K562 (cell line): ENCODE measurements around the gene ITGA6. TPM values are rescaled to one million over a fixed set of nuclear protein-coding genes. Genes with fewer than 3 reads are reported as not detected.

Experiments used
- HMG20B ChIP-seq: fragments of 250-450 bp; sonication (Bioruptor Pico); IDR thresholded peaks from 2 replicates; pipeline ENCODE4 v1.5.0; 2021; ENCODE audit warnings: mild to moderate bottlenecking
- ZNF146 ChIP-seq: IDR thresholded peaks from one replicate; pipeline ENCODE4 v1.6.1; 2018; ENCODE audit warnings: missing compliant biosample characterization; ENCODE audit not compliant: unreplicated experiment
- polyA plus RNA-seq, 8 experiments: library from polyadenylated mRNA; depleted of rRNA in 4 of 8; stranded (reverse) in 5 of 8; unstranded in 3 of 8; fragments of >200 nt; fragmentation: Nextera tagmentation in 2 of 8; fragmentation: Illumina TruSeq in 1 of 8; extraction: Ambion mirVana in 2 of 8; extraction: Trizol in 1 of 8; gene quantifications; 2 replicates each; pipeline versions ENCODE4 v1.2.1 to v1.2.3, GENCODE V29; 2011 to 2014; ENCODE audit warnings: inconsistent platforms in 1 of 8, missing spikeins in 1 of 8
- total RNA-seq, 7 experiments: library from RNA; depleted of rRNA in 6 of 7; stranded (reverse); fragments of >200 nt in 6 of 7; fragmentation: Illumina TruSeq in 2 of 7; extraction: Trizol in 2 of 7; gene quantifications; 2 replicates each; pipeline versions ENCODE4 v1.2.1 to v1.2.3, GENCODE V29; 2011 to 2021; ENCODE audit warnings: low replicate concordance in 1 of 7
- TF ChIP-seq, protein P1 (sequence below): sonication (generic); formaldehyde crosslinking; IDR thresholded peaks from 2 replicates; pipeline ENCODE4 v1.8.1; 2023; ENCODE audit warnings: missing genetic modification reagents, mild to moderate bottlenecking, borderline replicate concordance
- TF ChIP-seq, protein P2 (sequence below): fragments of 450-650 bp; conservative IDR thresholded peaks from 2 replicates; pipeline ENCODE4 v1.6.1; 2016; ENCODE audit warnings: missing genetic modification characterization, low read depth, mild to moderate bottlenecking, missing compliant biosample characterization, moderate library complexity
- TF ChIP-seq, protein P3 (sequence below): IDR thresholded peaks from 2 replicates; pipeline ENCODE4 v1.6.1; 2011; ENCODE audit not compliant: insufficient read length; ENCODE audit errors: extremely low read depth

ITGA6 gene
- total and polyA plus RNA-seq, 9 of the 15 experiments (the other 6 are each of a cell fraction or from before 2014, with no cell fraction given): 0.01 to 0.29 (median 0.05) TPM; not detected in 5

DNA sequence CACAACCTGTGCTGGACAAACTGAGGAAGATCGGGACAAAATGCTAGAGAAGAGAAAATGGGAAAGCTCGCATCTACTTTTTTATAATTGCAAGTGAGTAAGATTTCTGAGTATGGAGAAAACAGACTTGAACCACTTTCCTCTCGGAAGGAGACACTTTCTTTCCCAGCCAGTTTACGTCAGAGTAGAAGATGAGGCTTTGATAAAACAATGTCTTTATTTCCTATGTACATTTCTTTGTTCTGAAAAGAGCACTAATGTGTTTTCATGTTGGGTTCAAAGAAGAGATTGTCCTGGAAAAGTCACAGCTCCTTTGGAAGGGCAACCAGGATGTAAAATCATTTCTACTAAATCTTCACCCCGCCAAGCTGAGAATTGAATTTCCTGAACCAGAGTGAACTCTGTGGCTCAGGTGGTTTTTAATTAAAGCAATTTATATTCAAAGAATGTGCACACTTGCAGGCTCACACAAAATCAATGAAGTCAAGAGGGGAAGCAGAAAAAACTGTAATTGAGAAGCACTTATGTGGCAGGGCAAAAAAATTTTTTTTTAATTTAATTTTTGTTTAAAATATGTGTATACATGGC is 23.4 kb upstream of the ITGA6 start (continued):
- TF ChIP-seq, protein P1, sequence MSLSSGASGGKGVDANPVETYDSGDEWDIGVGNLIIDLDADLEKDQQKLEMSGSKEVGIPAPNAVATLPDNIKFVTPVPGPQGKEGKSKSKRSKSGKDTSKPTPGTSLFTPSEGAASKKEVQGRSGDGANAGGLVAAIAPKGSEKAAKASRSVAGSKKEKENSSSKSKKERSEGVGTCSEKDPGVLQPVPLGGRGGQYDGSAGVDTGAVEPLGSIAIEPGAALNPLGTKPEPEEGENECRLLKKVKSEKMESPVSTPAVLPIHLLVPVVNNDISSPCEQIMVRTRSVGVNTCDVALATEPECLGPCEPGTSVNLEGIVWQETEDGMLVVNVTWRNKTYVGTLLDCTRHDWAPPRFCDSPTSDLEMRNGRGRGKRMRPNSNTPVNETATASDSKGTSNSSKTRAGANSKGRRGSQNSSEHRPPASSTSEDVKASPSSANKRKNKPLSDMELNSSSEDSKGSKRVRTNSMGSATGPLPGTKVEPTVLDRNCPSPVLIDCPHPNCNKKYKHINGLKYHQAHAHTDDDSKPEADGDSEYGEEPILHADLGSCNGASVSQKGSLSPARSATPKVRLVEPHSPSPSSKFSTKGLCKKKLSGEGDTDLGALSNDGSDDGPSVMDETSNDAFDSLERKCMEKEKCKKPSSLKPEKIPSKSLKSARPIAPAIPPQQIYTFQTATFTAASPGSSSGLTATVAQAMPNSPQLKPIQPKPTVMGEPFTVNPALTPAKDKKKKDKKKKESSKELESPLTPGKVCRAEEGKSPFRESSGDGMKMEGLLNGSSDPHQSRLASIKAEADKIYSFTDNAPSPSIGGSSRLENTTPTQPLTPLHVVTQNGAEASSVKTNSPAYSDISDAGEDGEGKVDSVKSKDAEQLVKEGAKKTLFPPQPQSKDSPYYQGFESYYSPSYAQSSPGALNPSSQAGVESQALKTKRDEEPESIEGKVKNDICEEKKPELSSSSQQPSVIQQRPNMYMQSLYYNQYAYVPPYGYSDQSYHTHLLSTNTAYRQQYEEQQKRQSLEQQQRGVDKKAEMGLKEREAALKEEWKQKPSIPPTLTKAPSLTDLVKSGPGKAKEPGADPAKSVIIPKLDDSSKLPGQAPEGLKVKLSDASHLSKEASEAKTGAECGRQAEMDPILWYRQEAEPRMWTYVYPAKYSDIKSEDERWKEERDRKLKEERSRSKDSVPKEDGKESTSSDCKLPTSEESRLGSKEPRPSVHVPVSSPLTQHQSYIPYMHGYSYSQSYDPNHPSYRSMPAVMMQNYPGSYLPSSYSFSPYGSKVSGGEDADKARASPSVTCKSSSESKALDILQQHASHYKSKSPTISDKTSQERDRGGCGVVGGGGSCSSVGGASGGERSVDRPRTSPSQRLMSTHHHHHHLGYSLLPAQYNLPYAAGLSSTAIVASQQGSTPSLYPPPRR: no peak
- no peak for TF ChIP-seq HMG20B (CRISPR knock-in tag)
- no peak for TF ChIP-seq ZNF146 (CRISPR knock-in tag)
- TF ChIP-seq, protein P2, sequence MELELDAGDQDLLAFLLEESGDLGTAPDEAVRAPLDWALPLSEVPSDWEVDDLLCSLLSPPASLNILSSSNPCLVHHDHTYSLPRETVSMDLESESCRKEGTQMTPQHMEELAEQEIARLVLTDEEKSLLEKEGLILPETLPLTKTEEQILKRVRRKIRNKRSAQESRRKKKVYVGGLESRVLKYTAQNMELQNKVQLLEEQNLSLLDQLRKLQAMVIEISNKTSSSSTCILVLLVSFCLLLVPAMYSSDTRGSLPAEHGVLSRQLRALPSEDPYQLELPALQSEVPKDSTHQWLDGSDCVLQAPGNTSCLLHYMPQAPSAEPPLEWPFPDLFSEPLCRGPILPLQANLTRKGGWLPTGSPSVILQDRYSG: no peak
- TF ChIP-seq, protein P3, sequence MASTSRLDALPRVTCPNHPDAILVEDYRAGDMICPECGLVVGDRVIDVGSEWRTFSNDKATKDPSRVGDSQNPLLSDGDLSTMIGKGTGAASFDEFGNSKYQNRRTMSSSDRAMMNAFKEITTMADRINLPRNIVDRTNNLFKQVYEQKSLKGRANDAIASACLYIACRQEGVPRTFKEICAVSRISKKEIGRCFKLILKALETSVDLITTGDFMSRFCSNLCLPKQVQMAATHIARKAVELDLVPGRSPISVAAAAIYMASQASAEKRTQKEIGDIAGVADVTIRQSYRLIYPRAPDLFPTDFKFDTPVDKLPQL: no peak
- TF ChIP-seq, all 486 proteins: peak for 0
